ENCODE results near the gene KLHL12. TPM values are rescaled to one million over a fixed set of nuclear protein-coding genes. Genes with fewer than 3 reads are reported as not detected.

The KLHL12 gene
- total RNA-seq, 1 donor from 2014 or later = 51.1 TPM

DNA sequence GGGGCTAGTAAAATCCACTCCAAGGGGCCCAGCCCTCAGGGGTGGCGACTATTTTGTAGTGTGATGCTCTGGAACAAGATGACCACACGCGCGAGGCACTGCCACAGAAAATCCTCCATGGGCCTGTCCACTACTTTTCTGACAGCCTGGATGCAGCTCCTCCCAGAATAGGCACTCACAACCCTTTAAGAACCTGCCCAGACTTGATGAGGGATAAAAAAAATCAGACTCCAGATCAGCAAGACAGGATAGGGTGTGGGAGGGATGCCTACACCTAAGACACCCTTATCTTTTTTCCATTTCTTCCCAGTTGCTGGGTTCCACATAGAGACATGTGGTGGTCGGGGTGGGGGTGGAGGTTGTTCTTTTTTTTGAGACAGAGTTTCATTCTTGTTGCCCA, 82.8 kb downstream of the KLHL12 start:
- no peak overlapping the region for H3K4me3 ChIP-seq (ENCODE audit: low read depth, low read length)
- no peaks in the 10 kb centered on the region for H3K27me3 ChIP-seq (ENCODE audit: control insufficient read depth, insufficient read depth, low read length)
- DNase-seq (ENCODE audit: low read depth) (peak; percentile 76), FAIRE-seq (no peak)
- no peaks in the 10 kb centered on the region for H3K36me3 ChIP-seq (ENCODE audit: control insufficient read depth, insufficient read depth, low read length)
- TF ChIP-seq, protein P1, sequence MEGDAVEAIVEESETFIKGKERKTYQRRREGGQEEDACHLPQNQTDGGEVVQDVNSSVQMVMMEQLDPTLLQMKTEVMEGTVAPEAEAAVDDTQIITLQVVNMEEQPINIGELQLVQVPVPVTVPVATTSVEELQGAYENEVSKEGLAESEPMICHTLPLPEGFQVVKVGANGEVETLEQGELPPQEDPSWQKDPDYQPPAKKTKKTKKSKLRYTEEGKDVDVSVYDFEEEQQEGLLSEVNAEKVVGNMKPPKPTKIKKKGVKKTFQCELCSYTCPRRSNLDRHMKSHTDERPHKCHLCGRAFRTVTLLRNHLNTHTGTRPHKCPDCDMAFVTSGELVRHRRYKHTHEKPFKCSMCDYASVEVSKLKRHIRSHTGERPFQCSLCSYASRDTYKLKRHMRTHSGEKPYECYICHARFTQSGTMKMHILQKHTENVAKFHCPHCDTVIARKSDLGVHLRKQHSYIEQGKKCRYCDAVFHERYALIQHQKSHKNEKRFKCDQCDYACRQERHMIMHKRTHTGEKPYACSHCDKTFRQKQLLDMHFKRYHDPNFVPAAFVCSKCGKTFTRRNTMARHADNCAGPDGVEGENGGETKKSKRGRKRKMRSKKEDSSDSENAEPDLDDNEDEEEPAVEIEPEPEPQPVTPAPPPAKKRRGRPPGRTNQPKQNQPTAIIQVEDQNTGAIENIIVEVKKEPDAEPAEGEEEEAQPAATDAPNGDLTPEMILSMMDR (IDR thresholded peaks at IDR 0.05; ENCODE audit: insufficient read depth, low read length, severe bottlenecking) = no peak

DNA sequence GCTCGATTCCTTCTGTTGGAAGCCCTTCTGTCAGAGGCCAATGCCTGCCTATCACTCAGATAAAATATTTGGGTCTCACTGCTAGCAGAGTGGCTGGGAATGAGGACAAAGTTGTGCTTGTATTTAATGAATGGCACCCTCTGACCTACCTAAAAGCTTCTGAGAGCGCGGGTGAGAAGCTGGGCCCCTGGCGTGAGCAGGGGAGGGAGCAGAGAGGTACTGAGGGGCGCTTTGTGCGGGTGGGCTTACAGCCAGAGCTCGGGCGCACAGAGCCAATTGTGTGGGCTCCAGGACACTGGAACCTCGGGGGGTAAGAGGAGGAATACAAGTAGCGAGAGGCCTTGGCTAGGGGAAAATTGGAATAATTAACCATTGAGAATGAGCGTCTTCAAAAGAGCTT, 84.0 kb downstream of the KLHL12 start:
- FAIRE-seq = no peak
- TF ChIP-seq, protein P1 (IDR thresholded peaks at IDR 0.05; ENCODE audit: insufficient read depth, low read length, severe bottlenecking) = no peak

More for the DNA sequence above, 84.0 kb downstream of the KLHL12 start:
- H3K36me3 ChIP-seq (ENCODE audit: control insufficient read depth, insufficient read depth, low read length) = no peaks in the 10 kb centered on the region
- H3K4me3 ChIP-seq (ENCODE audit: low read depth, low read length) = no peak overlapping the region
- no peaks in the 10 kb centered on the region for H3K27me3 ChIP-seq (ENCODE audit: control insufficient read depth, insufficient read depth, low read length)
- no peak for DNase-seq (ENCODE audit: low read depth)

Other genes with a start within 250 kb of the KLHL12 start
- gene SYT2, start 216.8 kb downstream of the KLHL12 start, total RNA-seq = under 0.01 TPM in 2 replicates
- 74.0 and 102 TPM in 2 replicates for gene KDM5B, start 118.8 kb downstream of the KLHL12 start, total RNA-seq
- gene PCAT6, start 116.3 kb downstream of the KLHL12 start, total RNA-seq = 0.51 TPM in 1 of 2 replicates, not detected in the other
- gene RABIF, start 38.1 kb downstream of the KLHL12 start, total RNA-seq = 3.9 and 10.4 TPM in 2 replicates
- gene ADIPOR1, start 31.1 kb upstream of the KLHL12 start, total RNA-seq = 178 and 212 TPM in 2 replicates
- gene CYB5R1, start 40.0 kb upstream of the KLHL12 start, total RNA-seq = 101 and 112 TPM in 2 replicates
- 102 and 126 TPM in 2 replicates for gene TMEM183A, start 80.1 kb upstream of the KLHL12 start, total RNA-seq
- 4.2 and 9.2 TPM in 2 replicates for gene PPFIA4, start 99.3 kb upstream of the KLHL12 start, total RNA-seq
- not detected in 2 replicates for gene MYOG, start 158.8 kb upstream of the KLHL12 start, total RNA-seq
- under 0.01 TPM in 1 of 2 replicates, not detected in the other for gene ADORA1, start 200.5 kb upstream of the KLHL12 start, total RNA-seq
- not detected in 2 replicates for gene MYBPH, start 248.6 kb upstream of the KLHL12 start, total RNA-seq

All from bronchial epithelial cell (primary cell).